ENCODE results near the gene GARNL3.

Gene GARNL3, protein sequence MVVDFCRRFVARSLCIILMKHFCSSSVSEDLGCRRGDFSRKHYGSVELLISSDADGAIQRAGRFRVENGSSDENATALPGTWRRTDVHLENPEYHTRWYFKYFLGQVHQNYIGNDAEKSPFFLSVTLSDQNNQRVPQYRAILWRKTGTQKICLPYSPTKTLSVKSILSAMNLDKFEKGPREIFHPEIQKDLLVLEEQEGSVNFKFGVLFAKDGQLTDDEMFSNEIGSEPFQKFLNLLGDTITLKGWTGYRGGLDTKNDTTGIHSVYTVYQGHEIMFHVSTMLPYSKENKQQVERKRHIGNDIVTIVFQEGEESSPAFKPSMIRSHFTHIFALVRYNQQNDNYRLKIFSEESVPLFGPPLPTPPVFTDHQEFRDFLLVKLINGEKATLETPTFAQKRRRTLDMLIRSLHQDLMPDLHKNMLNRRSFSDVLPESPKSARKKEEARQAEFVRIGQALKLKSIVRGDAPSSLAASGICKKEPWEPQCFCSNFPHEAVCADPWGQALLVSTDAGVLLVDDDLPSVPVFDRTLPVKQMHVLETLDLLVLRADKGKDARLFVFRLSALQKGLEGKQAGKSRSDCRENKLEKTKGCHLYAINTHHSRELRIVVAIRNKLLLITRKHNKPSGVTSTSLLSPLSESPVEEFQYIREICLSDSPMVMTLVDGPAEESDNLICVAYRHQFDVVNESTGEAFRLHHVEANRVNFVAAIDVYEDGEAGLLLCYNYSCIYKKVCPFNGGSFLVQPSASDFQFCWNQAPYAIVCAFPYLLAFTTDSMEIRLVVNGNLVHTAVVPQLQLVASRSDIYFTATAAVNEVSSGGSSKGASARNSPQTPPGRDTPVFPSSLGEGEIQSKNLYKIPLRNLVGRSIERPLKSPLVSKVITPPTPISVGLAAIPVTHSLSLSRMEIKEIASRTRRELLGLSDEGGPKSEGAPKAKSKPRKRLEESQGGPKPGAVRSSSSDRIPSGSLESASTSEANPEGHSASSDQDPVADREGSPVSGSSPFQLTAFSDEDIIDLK

DNA sequence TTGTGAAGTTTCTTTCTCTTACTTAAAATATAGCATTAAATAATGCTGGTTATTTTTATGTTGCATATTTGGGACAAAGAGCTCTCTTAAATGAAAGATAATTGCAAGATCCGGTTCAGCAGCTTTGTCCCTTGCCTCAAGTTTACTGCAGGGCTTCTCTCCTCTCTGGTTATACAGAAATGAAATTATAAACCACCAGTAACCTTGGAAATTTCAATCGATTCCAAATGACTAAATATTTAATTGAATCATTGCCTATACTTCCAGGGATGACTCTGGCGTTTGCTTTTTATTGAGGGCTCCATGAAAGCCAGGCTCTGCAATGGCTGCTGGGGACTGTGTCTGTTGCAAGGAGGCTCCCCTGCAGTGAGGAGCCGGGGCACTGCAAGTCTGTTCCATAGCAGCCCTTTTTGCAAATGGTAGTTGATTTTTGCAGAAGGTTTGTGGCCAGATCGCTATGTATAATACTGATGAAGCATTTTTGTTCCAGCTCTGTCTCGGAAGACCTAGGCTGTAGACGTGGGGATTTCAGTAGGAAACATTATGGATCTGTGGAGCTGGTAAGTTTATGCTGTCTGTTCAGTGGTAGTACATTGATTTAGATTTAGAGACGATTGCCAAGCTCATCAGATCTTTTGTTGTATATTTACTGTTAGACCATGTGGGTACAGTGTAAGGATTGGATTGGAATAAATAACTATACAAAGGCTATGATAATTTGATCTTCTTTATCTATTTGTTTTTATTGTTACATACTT is at the start of gene GARNL3:
Gene GARNL3 (plus strand): TSS at position 313 of the 758 bp plus-strand sequence. CDS start 104 bp downstream, at position 417.
- DNase-seq (ENCODE audit: low read depth), result no peak

DNA sequence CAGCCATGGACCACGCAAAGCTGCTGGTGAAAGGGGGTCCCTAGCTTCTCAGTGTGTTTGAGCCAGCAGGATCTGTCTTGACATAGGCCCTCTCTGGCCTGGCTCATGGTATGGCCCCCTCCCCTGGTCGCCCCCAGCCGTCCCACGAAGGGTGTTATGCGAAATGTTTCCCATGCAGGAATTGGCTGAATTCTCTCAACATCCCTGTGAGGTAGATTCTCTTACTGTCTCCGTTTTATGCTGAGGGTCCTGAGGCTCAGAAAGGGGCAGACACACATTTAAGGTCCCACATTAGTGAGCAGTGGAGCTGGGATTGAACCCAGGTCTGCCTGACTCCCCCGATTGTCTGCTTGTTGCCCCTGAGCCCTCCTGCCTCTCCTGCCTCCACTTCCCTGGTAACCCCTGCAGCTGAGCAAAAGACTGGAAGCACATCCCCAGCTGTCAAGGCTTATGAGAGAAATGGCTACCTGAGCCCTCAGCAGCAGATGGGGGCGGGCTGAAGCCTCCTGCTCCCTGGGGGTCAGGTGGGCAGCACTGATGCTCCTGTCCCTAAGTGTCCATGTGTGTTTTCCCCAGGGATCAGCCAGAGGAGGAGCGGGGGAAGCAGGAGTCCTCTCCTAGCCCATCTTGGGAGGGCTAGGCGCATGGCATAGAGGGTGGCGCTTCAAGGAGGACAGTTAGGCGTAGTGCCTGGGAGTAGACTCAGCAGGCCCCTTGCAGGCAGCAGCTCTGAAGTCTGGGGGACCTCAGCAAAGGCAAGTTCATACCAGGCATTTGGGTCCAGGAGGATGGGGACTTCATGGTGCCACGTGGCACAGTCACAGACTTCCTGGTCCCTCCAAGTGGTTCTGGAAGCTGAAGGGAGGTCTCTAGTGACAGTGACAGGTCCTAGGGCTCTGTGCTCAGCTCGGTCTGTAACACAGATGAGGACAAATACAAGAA is 49.0 kb upstream of the GARNL3 start:
- no peak for DNase-seq (ENCODE audit: low read depth)

DNA sequence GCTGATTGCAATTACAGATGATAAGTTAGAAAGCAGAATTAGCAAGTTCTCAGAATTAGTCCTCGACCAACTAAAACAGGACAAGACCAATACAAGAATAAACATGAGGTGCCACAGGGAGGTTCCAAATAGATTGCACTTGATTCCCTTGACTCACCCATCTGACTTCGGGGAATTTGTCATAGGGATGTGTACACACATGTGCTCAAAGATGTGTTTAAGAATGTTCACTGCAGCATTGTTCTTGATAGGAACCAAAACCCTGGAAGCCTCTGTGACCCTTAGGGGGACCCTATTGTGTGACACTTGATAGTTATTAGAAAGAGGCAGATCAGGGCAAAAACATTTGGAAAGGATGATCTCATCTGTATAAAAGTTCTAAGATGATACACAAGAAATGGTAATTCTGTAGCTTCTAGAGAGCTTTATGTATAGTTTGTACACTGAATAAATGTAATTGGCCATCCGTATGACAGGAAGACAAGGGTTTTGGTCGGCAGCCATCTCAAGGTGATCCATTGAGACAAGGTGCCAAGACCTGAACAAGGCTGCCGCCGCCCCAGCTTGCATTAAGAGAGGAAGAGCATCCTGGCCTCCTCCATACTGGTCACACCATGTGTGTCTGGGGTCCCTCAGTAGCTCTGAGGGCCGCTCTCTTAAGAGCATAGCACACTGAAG is 48.2 kb upstream of the GARNL3 start:
- no peak for DNase-seq (ENCODE audit: low read depth)

DNA sequence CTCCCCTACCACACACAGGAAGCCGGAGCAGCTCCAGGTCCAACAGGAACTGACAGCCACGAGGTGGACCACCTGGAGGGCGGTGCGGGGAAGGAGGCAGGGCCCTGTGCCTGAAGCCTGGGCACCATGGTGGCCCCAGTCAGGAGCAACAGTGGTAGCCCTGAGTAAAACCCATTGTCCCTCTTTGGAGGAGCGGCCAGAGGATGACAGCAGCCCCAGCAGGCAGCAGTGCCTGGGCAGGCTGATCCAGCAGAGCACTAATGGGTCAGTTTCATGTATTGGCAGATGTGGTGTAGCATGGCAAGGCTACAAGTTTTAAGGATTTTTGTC is 47.7 kb upstream of the GARNL3 start:
- no peak for DNase-seq (ENCODE audit: low read depth)

DNA sequence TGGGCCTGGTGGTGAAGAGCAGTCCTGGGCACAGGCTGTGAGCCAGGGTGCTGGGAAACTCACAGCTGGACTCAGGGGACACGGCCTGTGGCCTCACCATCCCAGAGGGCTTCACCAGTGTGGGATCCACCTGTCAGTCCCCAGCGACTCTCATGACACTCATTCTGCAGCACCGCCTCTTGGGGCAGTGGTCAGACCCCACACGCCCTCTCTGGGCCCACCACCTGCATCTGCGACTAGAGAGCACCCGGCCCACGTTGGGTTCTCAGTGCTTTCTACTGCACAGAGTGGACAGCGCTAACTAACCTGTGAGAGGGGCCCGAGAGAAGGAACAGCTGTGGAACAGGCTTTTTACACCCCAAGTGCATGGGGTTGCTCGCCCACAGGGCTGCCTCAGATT is 45.8 kb upstream of the GARNL3 start:
- DNase-seq (ENCODE audit: low read depth), result no peak

DNA sequence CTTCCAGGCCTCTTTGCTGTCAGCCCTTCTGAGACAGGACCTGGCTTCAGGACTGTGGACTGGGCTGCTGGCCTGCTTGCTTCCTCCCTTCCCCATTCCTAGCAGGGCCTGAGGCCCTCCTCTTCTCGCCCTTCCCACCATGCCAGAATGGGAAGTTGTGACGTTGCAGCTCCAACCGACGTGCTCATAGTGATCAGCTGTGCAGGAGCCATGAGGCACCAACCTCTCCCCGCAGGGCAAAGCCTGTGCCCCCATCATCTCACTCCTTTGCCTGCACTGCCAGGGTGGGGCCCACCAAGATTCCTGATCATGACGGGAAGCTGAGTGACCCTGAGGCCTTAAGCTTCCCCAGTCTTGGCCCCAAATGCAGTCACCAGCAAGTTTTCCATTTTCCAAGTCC is 45.1 kb upstream of the GARNL3 start:
- no peak for DNase-seq (ENCODE audit: low read depth)

DNA sequence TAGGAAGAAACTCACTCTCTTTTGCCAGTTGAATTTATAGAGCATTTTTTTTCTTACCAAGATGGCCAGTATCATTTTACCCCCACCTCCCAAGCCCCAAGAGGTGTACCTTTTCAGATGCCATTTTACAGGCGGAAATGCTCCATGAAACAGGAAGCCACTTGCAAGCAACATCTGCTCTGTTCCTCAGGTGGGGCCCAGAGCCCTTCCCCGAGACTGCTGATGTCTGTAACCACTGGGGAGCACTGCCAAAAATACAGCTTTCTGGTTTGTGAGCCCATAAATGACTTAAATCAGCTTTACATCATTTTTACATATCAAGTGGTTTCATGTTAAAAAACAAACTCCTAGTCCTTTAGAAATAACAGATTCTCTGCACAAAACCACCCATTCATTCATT is 42.9 kb upstream of the GARNL3 start:
- DNase-seq (ENCODE audit: low read depth), result no peak

DNA sequence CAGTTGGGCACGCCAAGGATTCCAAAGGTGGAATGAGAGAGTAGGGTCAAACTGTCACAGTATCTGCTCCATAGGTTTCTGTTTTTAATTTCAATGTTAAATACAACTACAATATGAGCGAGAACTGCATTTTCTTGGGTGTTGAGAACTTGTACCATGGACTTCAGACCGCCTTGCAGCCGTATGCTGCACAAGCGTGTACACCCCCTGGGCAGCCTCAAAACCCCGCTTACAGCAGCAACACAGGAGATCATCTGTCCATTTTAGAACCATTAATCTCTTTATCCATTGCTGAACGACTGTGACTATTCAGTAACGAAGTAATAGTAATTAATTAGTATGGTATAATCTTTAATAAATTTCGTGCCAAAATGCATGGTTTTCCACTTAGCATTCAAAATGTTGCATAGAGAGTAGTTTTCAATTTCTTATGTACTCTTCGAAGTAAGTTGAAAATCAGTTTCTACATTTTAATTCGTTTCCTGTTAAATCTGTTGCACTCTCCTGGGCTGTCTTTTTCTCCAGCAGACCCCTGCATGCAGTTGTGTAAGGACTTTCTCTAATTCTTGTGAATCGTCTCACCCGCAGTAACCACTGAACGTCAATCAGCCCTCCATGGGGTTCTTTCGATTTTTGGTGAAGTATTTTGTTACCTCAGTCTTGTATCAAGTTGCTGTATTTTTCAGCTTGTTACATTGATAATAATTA is 42.0 kb upstream of the GARNL3 start:
- no peak for DNase-seq (ENCODE audit: low read depth)

DNA sequence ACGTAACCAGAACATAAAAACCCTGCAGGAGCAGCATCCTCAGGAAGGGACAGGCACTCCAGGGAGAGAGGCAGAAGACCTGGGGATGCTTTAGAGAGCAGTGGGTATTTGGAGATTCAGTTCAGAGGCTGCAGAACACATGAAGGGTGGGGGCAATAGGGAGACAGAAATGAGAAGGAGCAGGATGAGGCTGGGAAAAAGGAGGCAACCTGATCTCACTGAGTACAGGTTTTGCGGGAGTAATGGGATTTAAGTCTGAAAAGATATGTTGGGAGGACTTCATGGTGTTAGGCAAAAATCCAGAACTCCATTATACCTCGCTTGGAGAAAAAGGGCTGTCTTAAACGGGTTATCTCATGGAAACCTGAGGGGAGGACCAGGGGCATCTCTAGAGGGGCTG is 41.3 kb upstream of the GARNL3 start:
- no peak for DNase-seq (ENCODE audit: low read depth)

DNA sequence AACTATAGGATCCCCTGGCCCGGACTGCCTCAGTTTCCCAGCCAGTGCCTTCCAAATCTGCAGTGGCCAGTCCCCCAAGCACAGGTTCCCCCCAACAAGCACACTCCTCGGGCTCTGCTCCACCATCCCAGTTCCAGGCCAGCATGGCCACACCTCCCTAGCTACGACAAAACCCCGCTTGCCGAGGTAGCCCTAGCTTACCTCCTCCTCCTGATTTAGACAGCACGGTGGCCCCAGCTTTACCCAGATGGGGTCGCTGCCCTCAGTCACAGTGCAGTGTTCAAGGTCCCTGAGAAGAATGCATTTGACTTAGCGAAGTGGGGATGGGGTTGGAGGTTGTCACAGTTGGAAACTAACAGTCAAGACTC is 40.8 kb upstream of the GARNL3 start:
- DNase-seq (ENCODE audit: low read depth), result no peak

DNA sequence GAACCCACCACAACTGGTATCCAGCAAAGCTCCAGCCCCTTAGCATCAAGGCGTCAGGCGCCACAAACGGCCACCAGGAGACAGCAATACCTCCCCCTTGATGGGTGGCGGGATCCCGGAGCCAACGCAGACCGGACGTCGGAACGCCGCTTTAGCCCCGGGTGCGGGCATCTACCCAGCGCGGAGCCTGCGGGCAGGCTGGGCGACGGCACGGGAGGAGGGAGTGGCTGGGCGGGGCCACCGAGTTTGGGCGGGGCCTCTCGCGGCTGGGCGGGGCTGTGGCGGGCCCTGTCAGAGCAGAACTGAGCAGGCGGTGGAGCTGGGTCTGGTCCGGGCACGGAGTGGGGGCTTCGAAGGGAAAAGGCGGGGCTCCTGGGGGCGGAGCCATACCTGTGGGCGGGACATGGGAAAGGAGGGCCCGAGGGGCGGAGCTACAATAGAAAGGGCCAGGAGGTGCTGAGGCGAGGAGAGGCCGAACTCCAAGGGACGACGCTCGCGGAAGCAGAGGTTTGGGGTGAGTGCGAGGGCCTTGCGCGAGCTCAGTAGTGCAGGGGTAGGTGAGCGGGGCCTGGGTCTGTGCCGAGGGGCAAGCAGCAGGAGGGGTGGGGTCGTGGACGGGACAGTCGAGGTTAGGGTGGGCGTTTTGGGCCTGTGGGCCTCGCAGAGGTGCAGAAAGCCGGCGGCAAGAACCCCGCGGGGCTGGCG is 40.2 kb upstream of the GARNL3 start:
- DNase-seq (ENCODE audit: low read depth), result peak; percentile 76

DNA sequence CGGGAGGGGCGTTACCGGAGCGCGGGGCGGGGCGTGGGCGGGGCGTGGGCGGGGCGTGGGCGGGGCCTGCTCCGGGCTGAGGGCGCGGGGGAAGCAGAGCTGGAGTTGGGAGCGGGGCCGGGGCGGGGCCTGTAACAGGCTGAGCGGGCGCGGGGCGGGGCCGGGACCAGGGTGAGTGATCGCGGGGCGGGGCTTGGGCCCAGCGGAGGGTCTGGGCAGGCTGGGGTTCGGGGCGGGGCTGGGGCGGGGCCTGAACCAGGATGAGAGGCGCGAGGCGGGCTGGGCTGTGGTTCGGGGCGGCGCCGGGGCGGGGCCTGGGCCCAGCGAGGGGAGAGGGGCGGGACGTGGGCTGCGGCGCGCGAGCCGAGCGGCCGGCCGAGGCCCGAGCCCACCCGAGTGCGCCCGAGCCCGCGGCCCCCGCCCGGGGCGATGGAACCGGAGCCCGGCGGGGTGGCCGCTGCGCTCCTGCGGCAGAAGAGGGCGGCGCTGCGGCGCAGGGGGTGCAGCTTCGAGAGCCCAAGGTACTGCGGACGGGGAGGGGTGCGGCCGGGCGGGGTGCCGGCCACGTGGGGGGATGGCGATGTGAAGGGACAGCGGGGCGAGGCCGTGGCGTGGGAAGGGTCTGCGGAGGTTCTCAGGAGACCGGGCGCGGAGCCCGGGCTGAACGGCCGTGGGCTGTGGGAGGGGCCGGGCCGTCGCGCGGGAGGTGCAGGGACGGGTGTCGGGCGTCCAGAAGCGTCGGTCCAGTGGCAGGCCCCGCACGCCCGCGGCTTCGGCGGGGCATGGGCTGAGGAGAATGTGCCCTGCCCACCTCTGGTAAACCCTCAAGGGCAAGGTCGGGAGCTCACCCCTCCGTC is 39.5 kb upstream of the GARNL3 start:
- DNase-seq (ENCODE audit: low read depth), result peak; percentile 93

DNA sequence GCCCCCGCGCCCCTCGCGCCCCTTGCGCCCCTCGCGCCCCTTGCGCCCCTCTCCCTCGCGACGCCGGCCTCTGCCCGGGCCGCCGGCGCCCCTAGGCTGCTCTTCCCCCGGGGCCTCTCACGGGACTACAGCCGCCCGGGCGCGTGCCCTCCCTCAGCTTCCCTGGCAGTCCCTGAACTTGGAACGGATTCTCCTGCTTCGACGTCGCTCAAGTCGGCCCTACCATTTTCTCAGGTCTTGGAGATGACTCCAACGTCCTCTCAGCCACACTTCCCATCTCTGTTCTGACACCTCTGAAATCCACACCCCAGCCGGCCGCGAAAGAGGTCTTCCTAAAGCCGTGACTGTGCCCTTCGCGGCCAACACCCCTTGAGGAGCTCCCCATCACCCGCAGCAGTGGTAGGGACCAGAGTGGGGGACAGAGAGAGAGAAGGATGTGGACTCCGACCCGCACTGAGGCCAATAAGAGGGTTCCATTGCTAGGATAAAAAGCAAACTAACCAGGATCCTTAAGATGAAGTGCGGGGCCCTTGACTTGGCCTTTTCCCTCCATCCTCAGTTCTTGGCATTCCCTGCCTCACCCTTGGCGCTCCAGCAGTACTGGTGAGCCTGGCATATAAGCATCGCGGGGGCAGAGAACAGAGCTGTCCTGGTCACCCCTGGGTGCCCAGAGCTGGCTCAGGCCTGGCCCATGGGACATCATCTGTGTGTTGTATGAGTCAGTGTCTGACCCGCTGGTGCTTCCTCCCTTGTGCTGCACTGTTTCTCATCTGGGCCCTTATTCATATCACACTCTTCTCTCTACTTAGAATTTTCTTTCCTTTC is 38.6 kb upstream of the GARNL3 start:
- DNase-seq (ENCODE audit: low read depth), result no peak

DNA sequence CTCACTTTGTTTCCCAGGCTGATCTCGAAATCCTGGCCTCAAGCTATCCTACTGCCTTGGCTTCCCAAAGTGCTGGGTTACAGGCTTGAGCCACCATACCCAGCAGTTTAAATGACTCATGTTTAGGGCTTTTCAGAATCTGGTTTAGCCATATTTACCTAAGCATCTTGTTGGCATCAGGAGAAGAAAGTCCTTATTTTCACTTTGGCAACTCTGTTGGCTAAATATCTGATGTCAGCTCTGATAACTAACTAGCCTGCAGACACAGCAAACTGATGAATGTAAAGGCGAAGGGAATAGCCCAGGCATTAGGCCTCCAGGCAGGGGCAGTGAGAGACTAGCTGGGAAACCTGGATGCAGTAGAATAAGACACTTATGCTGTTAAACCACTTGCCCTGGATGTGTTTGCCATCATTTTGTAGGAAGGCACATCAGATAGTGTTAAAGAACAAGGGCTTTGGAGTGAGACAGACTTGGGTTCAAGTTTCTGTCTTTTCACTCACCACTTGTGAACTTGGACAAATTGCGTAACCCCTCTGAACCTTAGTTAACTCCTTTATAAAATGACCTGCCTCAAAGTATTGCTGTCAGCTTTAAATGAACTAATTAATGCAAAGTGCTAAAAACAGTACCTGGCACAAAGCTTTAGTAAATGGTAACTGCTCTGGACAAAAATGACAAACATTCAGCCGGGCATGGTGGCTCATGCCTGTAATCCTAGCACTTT is 34.7 kb upstream of the GARNL3 start:
- DNase-seq (ENCODE audit: low read depth), result no peak

DNA sequence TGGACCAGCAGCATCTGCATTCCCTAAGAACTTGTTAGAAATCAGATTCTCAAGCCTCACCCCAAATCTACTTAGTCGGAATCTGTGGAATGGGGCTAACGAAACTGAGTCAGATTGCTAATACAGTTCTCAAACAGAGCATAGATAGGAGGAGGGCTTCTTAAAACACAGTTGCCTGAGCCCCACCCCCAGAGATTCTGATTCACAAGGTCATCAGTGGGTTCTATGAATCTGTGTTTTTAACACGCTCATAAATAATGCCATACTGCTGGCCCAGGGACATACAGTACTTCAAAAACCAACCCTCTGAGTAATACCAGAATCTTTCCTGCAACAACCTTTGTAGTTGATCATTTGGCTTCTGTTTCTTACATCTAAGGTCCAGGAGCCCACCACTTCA is 32.9 kb upstream of the GARNL3 start:
- DNase-seq (ENCODE audit: low read depth), result no peak

DNA sequence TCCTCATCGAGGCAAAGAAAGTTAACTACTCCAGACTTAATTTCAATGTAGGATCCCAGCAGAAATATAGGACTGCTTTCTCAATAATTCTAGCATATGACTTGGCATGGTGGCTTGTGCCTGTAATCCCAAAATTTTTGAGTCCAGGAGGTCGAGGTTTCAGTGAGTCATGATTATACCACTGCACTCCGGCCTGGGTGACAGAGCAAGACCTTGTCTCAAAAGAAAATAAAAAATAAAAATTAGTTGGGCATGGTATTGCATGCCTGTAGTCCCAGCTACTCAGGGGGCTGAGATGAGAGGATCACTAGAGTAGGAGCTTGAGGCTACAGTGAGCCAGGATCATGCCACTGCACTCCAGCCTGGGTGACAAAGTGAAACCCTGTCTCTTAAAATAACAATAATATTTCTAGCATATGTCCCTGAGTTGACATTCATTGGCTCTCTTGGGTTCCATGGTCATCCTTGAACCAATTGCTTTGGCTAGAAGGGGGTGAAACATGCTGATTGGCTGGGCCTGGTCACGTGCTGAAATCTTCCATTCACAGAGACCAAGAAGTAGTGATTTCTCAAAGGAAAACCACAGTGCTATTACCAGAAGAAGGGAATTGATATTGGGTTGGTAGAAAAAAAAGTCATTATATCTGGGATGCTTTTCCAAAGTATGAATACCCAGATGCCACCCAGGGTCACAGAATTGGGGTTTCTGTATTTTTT is 31.6 kb upstream of the GARNL3 start:
- no peak for DNase-seq (ENCODE audit: low read depth)
